Sigmoid colon (tissue), 4 donors: ENCODE results near the gene C1QTNF9B.

Experiments
- EP300 ChIP-seq, 4 donors: sonication (generic); formaldehyde crosslinking; IDR thresholded peaks; one replicate each; pipeline ENCODE4 v1.6.1; 2017; ENCODE audit warnings: antibody characterized with exemption in 4 of 4
- POLR2AphosphoS5 ChIP-seq, 4 donors: sonication (generic); formaldehyde crosslinking; IDR thresholded peaks; one replicate each; pipeline ENCODE4 v1.6.1; 2017; ENCODE audit warnings: antibody characterized with exemption in 4 of 4
- TF ChIP-seq, protein P1 (sequence below), 4 experiments: fragments of 450-650 bp in 3 of 4; fragments of 200-600 bp in 1 of 4; IDR thresholded peaks; one replicate each; pipeline ENCODE4 v1.5.1; 2016 to 2019; ENCODE audit warnings: antibody characterized with exemption in 4 of 4, mild to moderate bottlenecking in 3 of 4, moderate library complexity in 2 of 4

DNA sequence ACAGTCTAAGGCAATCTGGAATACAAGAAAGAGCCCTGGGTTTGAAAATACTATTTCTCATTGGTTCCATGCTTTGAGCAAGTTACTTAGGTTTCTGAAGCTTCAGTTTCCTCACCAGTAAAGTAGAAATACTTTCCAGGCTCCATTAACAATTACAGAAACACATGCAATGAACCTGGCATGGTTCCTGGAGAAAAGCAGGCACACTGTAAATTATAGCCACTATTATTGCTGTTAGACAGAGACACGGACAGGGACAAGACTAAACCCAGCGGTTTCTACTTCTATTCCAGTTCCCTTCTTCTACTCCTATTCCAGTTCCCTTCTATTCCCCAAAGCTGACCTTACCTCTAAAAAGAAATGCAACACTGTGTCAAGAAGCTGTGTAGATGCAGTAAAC lies 49.3 kb downstream of the C1QTNF9B start:
- TF ChIP-seq, protein P1, sequence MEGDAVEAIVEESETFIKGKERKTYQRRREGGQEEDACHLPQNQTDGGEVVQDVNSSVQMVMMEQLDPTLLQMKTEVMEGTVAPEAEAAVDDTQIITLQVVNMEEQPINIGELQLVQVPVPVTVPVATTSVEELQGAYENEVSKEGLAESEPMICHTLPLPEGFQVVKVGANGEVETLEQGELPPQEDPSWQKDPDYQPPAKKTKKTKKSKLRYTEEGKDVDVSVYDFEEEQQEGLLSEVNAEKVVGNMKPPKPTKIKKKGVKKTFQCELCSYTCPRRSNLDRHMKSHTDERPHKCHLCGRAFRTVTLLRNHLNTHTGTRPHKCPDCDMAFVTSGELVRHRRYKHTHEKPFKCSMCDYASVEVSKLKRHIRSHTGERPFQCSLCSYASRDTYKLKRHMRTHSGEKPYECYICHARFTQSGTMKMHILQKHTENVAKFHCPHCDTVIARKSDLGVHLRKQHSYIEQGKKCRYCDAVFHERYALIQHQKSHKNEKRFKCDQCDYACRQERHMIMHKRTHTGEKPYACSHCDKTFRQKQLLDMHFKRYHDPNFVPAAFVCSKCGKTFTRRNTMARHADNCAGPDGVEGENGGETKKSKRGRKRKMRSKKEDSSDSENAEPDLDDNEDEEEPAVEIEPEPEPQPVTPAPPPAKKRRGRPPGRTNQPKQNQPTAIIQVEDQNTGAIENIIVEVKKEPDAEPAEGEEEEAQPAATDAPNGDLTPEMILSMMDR (IDR thresholded peaks at IDR 0.05) = no peak
- peak in 2 of 4 donors; percentile 23 to 31 for TF ChIP-seq POLR2AphosphoS5 (IDR thresholded peaks at IDR 0.05)
- TF ChIP-seq EP300 (IDR thresholded peaks at IDR 0.05) = no peak
